Muscle of leg (tissue), 11 donors: ENCODE results near the gene CRISPLD2. TPM values are rescaled to one million over a fixed set of nuclear protein-coding genes. Genes with fewer than 3 reads are reported as not detected.
"Not testable (repeated sequence)": the region's sequence is repeated elsewhere in the genome, so short reads cannot be mapped to it uniquely, and the experiment has no call there.

Experiments
- DNase-seq: peaks from one replicate; pipeline ENCODE4 v3.0.0; 2013
- H3K27ac ChIP-seq: one replicate; pipeline ENCODE4 v1.5.1; 2013; ENCODE audit warnings: mild to moderate bottlenecking, low read length, control low read depth
- H3K27me3 ChIP-seq: one replicate; pipeline ENCODE4 v1.6.1; 2013; ENCODE audit warnings: low read length; ENCODE audit not compliant: control insufficient read depth, insufficient read depth
- H3K36me3 ChIP-seq: one replicate; pipeline ENCODE4 v1.6.1; 2013; ENCODE audit warnings: low read length; ENCODE audit not compliant: control insufficient read depth, insufficient read depth
- H3K4me1 ChIP-seq: one replicate; pipeline ENCODE4 v1.6.1; 2013; ENCODE audit warnings: low read length; ENCODE audit not compliant: control insufficient read depth, insufficient read depth
- H3K4me3 ChIP-seq: one replicate; pipeline ENCODE4 v1.5.1; 2013; ENCODE audit warnings: low read length, control low read depth
- H3K9me3 ChIP-seq: replicated peaks from 2 replicates; pipeline ENCODE4 v1.6.1; 2013; ENCODE audit warnings: low read depth, low read length; ENCODE audit not compliant: control insufficient read depth
- WGBS: methylation state at CpG from one replicate; pipeline ENCODE4 v1.1.5; 2013; ENCODE audit warnings: missing lambda C conversion rate; ENCODE audit not compliant: insufficient coverage; 5-methylcytosine and 5-hydroxymethylcytosine counted together
- polyA plus RNA-seq, 8 donors: library from polyadenylated mRNA; unstranded; fragments of 120-200 nt; gene quantifications; one replicate each; pipeline versions ENCODE4 v1.2.1 to v1.2.3, GENCODE V29; 2013; ENCODE audit warnings: inconsistent platforms in 1 of 8, low replicate concordance in 1 of 8; ENCODE audit not compliant: insufficient read length in 8 of 8, insufficient read depth in 1 of 8
- total RNA-seq: library from RNA; stranded (reverse); fragments of 120-200 nt; gene quantifications from one replicate; pipeline ENCODE4 v1.2.4, GENCODE V29; 2013

The CRISPLD2 gene
- total and polyA plus RNA-seq, 9 donors = 5.2 to 10.4 (median 6.4) TPM

- WGBS = 35% methylated on average over 29 of the region's 29 CpGs
- Histone ChIP-seq H3K27ac (peak overlapping the region; percentile 71), H3K9me3 (peaks cover 4% of the 10 kb centered on the region), H3K36me3 (no peaks in the 10 kb centered on the region), H3K4me3 (no peak overlapping the region), H3K4me1 (peaks cover 52% of the 10 kb centered on the region), H3K27me3 (peaks cover 5% of the 10 kb centered on the region)
- peak; percentile 88 for DNase-seq
These were observed 114.2 kb downstream of the CRISPLD2 start for GRCh38 chr16:84933774-84934631.

- no peak overlapping the region for H3K4me3 ChIP-seq
- H3K27me3 ChIP-seq = peaks cover 9% of the 10 kb centered on the region
- H3K27ac ChIP-seq = no peak overlapping the region
- DNase-seq = no peak
- H3K9me3 ChIP-seq = no peaks in the 10 kb centered on the region
- WGBS = 52% methylated on average over 8 of the region's 9 CpGs
- H3K4me1 ChIP-seq = peaks cover 41% of the 10 kb centered on the region
- no peaks in the 10 kb centered on the region for H3K36me3 ChIP-seq
These were observed 117.6 kb downstream of the CRISPLD2 start for GRCh38 chr16:84937196-84938005.

DNA sequence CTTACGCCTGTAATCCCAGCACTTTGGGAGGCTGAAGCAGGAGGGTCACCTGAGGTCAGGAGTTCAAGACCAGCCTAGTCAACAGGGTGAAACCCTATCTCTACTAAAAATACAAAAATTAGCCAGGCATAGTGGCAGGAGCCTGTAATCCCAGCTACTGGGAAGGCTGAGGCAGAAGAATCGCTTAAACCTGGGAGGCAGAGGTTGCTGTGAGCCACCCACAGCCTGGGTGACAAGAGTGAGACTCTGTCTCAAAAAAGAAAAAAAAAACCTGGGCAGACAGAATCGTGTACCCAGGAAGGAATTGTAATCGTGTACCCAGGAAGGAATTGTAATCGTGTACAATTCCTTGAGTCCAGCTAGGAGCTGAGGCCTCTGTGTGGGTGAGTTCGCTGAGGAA lies 118.8 kb downstream of the CRISPLD2 start:
- not testable (repeated sequence) for H3K27ac ChIP-seq, DNase-seq, H3K27me3 ChIP-seq, H3K36me3 ChIP-seq, H3K9me3 ChIP-seq, H3K4me3 ChIP-seq
- H3K4me1 ChIP-seq = peaks cover 28% of the 10 kb centered on the region
- WGBS = 71% methylated on average over 5 of the region's 6 CpGs

DNA sequence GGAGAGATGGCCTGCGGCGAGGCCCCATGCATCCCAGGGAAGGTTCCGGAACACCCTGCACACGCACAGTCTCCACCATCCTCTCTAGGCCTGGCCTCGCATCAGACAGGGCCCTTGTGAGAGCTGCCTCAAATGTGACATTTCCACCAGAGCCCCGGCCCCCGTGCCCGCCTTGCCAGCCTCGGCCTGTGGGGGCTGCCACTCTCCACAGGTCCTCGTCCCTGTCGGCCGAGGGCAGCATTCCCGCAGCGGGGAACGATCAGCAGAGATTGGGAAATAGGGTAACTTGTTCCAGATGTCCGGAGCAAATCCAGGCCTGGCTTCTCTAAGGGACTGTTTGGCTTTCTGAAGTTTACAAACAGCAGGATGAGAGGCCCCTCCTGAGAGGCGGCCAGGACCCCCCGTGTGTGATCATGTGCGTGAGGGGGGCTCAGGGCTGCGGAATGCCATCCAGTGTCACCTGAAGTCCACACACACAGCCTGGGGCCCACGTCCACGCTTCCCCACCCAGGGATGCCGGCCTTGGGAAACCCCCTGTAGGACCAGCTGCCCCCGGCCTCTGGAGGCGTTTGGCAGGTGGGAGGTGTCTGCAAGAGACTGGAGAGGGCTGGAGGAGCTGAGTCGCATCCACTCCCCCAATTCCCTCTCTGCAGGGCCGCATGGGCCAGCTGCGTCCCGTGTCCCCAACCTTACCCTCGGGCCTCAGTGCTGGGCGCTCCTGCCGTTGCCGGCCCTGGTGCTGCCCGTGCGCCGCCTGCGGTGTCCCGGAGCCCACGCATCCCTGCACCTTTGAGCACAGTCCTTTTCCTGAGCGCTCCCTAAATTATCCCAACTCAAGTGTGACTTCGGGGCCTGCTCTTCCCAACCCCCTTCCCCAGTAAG lies 121.1 kb downstream of the CRISPLD2 start:
- Histone ChIP-seq H3K4me1 (peaks cover 15% of the 10 kb centered on the region), H3K9me3 (peaks cover 2% of the 10 kb centered on the region), H3K27ac (no peak overlapping the region), H3K27me3 (peaks cover 9% of the 10 kb centered on the region), H3K36me3 (no peaks in the 10 kb centered on the region), H3K4me3 (no peak overlapping the region)
- 48% methylated on average over 33 of the region's 41 CpGs for WGBS
- DNase-seq = peak; percentile 79

GRCh38 chr16:84941921-84942320 lies 122.1 kb downstream of the CRISPLD2 start:
- Histone ChIP-seq H3K27me3 (peaks cover 9% of the 10 kb centered on the region), H3K4me3 (no peak overlapping the region), H3K27ac (no peak overlapping the region), H3K9me3 (peaks cover 2% of the 10 kb centered on the region), H3K4me1 (peaks cover 15% of the 10 kb centered on the region), H3K36me3 (no peaks in the 10 kb centered on the region)
- DNase-seq = no peak
- 83% methylated on average over 10 of the region's 10 CpGs for WGBS

DNA sequence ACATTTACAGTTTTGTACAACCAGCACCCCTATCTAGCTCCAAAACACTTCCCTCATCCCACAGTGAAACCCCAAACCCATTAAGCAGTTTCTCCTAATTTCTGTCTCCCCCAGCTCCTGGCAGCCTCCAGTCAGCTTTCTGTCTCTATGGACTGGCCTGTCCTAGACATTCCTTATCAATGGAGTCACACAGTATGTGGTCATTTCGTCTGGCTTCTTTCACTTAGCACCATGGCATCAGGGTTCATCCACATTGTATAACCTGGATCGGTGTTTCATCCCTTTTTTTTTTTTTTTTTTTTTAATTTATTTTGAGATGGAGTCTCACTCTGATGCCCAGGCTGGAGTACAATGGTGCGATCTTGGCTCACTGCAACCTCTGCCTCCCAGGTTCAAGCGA lies 123.0 kb downstream of the CRISPLD2 start:
- DNase-seq = no peak
- no peak overlapping the region for H3K27ac ChIP-seq
- WGBS = no CpG with 5 or more reads among the region's 4 CpGs
- peaks cover 14% of the 10 kb centered on the region for H3K4me1 ChIP-seq
- no peak overlapping the region for H3K4me3 ChIP-seq
- H3K36me3 ChIP-seq = no peaks in the 10 kb centered on the region
- peaks cover 9% of the 10 kb centered on the region for H3K27me3 ChIP-seq
- H3K9me3 ChIP-seq = peaks cover 2% of the 10 kb centered on the region

GRCh38 chr16:84943620-84944019 lies 123.8 kb downstream of the CRISPLD2 start:
- 100% methylated on average over 1 of the region's 4 CpGs for WGBS
- Histone ChIP-seq H3K4me3 (no peak overlapping the region), H3K27ac (no peak overlapping the region), H3K4me1 (peaks cover 13% of the 10 kb centered on the region), H3K36me3 (no peaks in the 10 kb centered on the region), H3K9me3 (peaks cover 2% of the 10 kb centered on the region), H3K27me3 (peaks cover 9% of the 10 kb centered on the region)
- no peak for DNase-seq

- Histone ChIP-seq H3K9me3 (peaks cover 2% of the 10 kb centered on the region), H3K27me3 (peaks cover 5% of the 10 kb centered on the region), H3K27ac (no peak overlapping the region), H3K36me3 (no peaks in the 10 kb centered on the region), H3K4me3 (no peak overlapping the region), H3K4me1 (no peaks in the 10 kb centered on the region)
- DNase-seq = peak; percentile 49
- WGBS = 40% methylated on average over 9 of the region's 9 CpGs
These were observed 127.2 kb downstream of the CRISPLD2 start for GRCh38 chr16:84947022-84947421.

GRCh38 chr16:84947996-84948850 lies 128.4 kb downstream of the CRISPLD2 start:
- DNase-seq = no peak
- H3K4me1 ChIP-seq = peaks cover 10% of the 10 kb centered on the region
- no peaks in the 10 kb centered on the region for H3K36me3 ChIP-seq
- peaks cover 3% of the 10 kb centered on the region for H3K27me3 ChIP-seq
- H3K9me3 ChIP-seq = no peaks in the 10 kb centered on the region
- no peak overlapping the region for H3K4me3 ChIP-seq
- 68% methylated on average over 18 of the region's 27 CpGs for WGBS
- no peak overlapping the region for H3K27ac ChIP-seq
